Activated CD8-positive, alpha-beta memory T cell treated with anti-CD3 and anti-CD28 coated beads for 48 hours (primary cell): ENCODE data around the gene VPS26B.
"Not testable (repeated sequence)": the region's sequence is repeated elsewhere in the genome, so short reads cannot be mapped to it uniquely, and the experiment has no call there.

ENCODE experiments used
- DNase-seq, 3 experiments: peaks; one replicate each; pipeline ENCODE4 v3.0.0-alpha.2; 2020; ENCODE audit warnings: low read depth in 2 of 3, low spot score in 2 of 3

The VPS26B gene

GRCh38 chr11:134223836-134224709, at the start of gene VPS26B, which contains the start of gene NCAPD3:
Gene VPS26B (plus strand): TSS chr11:134224671. CDS start chr11:134225123, 452 bp downstream.
Gene NCAPD3 (minus strand): TSS chr11:134223967. CDS start chr11:134223926, 41 bp downstream.
- DNase-seq, result peak; percentile 89 to 95 (median 91)

GRCh38 chr11:134176284-134176683, 48.2 kb upstream of the VPS26B start:
- DNase-seq, result no peak

DNA sequence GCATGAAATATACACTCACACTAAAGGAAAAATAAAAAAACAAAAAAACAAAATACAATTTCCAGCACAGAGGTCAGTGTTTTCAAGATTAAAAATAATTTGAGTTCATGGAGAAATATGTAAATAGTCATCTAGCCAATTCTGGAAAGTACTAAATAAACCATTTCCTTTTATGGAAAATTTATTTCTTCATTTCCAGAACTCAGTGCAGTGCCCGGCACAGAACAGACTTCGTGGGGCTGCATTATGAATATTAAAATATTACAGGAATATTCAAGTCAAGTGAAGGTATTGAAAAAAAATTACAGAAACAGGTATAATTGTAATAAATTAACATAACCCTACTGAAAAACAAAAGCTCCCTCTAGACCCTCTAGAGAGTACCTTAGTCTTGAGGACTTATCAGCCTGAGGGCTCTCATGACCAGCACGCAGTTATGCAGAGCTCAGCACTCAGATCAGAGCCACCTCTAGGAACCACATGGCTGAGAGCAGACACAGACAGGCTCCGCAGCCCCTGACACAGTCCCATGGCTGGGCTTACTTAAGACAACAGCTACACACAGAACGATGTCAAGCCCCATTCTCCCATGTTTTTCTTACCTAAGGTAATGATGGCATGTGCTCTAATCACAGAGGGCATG, 46.3 kb upstream of the VPS26B start:
- DNase-seq, result no peak

GRCh38 chr11:134181707-134182106, 42.8 kb upstream of the VPS26B start:
- no peak for DNase-seq

DNA sequence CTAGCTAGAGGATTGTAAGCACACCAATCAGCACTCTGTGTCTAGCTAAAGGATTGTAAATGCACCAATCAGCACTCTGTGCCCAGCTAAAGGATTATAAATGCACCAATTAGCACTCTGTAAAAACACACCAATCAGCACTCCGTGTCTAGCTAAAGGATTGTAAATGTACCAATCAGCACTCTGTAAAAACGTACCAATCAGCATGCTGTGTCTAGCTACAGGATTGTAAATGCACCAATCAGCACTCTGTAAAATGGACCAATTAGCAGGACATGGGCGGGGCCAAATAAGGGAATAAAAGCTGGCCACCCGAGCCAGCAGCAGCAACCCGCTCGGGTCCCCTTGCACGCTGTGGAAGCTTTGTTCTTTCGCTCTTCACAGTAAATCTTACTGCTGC, 36.4 kb upstream of the VPS26B start:
- not testable (repeated sequence) for DNase-seq

- DNase-seq, result no peak
Observed at GRCh38 chr11:134196756-134197155, 27.7 kb upstream of the VPS26B start.

GRCh38 chr11:134199531-134199930, 24.9 kb upstream of the VPS26B start:
- DNase-seq, result no peak

DNA sequence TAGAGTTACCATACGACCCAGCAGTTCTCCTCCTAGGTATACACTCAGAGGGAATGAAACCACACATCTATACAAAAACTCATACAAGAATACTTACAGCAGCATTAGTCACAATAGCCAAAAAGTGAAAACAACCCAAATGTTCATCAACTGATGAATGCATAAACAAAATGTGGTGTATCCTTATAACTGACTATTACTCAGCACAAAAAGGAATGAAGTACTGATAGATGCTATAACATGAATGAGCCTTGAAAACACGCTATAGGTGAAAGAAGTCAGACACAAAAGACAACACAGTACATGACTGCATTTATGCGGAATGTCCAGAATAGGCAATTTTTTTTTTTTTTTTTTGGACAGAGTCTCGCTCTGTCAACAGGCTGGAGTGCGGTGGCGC, 23.8 kb upstream of the VPS26B start:
- no peak for DNase-seq

DNA sequence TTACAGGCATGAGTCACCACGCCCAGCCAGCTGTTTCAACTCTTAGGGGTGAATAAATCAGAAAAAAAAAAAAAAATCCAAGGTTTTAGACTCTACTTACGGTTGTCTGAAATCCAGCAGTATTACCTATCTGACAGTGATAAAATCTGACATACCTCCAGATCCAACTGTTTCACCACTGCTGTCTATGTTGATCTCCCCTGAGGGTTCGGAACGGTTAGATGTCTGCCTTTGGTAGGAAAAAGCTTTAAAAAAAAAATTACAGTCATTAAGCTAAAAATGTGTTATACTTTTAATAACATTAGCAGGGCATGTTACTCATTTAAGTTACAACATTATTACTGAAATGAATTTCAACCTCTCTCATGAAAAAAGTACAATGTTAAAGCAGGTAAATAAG, 21.8 kb upstream of the VPS26B start:
- DNase-seq, result no peak

GRCh38 chr11:134205729-134206128, 18.7 kb upstream of the VPS26B start:
- DNase-seq, result no peak

DNA sequence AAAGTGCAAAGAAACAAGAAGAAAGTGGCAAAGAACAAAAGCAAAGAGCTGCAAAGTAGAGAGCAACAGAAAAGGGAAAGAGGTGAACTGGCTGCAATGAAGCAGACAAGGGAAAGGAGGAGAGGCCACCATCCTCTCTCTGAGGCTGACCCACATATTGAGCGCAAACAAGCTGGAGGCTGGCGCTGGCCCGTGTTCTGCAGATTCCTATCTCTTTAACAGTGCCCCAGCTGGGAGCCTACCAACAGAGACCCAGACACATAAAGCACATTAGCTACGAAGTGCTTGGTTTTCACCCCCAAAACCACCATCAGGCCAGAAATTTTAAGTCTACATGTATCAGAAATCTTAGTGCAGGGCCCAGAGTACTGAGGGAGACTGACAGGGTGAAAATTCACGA, 18.3 kb upstream of the VPS26B start:
- DNase-seq, result no peak

DNA sequence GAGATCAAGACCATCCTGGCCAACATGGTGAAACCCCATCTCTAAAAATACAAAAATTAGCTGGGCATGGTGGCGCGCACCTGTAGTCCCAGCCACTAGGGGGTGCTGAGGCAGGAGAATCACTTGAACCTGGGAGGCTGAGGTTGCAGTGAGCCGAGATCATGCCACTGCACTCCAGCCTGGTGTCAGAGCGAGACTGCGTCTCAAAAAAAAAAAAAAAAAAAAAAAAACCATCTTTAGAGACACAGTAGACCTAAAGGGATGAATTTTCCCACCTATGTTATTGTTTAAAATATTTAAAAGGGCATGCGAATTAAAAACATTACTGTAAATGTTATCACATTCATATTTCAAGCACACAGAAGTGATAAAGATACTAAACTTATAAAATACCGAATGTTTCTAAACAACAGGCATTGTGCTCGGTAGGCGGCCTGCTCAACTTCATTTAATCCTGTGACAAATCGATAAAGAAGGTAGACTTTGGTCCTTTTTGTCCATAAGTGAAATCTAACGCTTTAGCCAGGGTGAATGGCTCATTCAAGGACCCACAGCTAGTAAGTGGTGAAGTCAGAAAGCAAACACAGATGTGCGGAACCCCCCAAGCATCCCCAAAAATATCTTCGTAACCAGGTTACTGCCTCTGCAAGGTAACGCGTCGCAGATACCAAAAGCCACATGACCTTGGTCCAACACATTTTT, 16.8 kb upstream of the VPS26B start:
- DNase-seq, result no peak

DNA sequence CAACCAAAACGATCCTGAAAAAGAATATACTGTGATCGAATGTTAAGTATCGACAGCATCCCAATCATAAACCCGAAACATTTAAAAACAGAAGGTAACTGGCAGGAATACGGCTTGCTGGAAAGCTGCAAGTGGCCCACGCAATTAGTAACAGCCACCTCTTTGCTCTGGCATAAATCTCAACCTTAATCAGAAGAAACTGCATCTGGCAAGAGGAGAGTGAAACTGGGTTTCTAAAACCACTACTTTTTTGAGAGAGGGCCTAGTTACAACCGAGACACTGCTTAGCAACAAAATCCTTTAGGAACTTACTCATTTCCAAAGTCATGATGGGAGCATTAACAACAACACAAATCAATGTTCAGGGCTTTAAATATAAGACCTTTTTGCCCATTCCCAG, 8.6 kb upstream of the VPS26B start:
- DNase-seq, result no peak

- DNase-seq, result no peak
Observed at GRCh38 chr11:134216816-134217215, 7.7 kb upstream of the VPS26B start.

GRCh38 chr11:134223121-134223520, 1.4 kb upstream of the VPS26B start:
- no peak for DNase-seq

DNA sequence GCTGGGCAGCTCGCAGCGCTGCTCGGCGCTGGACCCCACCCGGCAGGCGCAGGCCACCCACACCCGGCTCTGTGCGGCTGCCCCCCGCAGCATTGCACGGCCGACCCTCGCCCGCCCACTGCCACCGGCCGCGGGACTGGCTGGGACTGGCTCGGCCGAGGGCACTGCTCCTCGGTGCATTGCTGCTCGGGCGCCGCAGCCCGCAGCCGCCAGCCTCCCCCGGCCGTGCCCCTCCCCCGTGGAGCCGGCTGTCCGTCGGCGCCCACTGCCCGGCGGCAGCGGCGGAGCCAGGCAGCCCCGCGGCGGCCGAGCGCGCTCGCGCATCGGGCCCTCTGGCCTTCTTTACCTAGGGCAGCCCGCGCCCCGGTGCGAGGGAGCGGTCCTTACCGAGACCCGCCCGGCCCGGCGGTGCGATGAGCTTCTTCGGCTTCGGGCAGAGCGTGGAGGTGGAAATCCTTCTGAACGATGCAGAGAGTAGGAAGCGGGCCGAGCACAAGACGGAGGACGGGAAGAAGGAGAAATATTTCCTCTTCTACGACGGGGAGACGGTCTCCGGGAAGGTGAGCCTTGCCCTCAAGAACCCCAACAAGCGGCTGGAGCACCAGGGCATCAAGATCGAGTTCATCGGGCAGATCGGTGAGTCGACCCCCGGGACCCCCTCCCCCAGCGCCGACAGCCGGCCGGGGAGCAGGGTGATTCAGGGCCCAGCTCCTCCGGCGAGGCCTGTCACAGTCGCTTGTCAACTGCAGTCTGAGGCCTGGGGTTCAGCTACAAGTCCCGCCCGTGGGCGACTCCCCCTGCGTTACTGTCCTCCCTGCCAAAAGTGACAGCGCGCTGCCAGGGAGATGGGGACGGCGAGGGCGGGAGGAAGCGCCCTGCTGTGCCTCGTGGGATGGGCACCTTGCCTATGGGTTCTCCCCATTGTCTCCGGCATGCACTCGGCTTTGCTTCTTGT, 516 bp downstream of the VPS26B start:
- DNase-seq, result peak; percentile 31 to 37 (median 31)

DNA sequence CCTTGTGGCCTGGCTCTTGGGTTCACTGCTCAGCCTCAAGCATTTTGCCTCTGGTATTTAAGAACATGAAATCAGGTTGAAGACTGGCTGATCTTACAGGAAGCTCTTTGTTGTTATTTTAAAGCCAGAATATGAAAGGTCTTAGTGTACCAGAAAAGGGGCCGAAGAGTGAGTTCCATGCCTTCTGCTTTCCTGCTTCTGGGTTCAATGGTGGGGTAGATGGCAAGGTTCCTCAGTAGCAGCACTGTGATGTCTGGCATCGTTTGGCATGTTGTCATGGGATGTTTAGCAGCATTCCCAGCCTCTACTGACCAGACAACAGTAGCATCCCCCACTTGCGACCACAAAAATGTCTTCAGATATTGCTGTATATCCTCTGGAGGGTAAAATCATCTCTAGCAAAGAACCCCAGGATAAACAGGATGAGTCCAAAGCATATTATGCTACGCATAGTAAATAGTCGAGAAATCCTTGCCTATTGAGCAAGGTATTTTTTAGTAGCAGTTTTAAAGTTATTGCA, 2.4 kb downstream of the VPS26B start:
- DNase-seq, result no peak

- DNase-seq, result no peak
Observed at GRCh38 chr11:134228625-134229024, 4.2 kb downstream of the VPS26B start.

- DNase-seq, result no peak
Observed at GRCh38 chr11:134229126-134229790, 4.8 kb downstream of the VPS26B start.

DNA sequence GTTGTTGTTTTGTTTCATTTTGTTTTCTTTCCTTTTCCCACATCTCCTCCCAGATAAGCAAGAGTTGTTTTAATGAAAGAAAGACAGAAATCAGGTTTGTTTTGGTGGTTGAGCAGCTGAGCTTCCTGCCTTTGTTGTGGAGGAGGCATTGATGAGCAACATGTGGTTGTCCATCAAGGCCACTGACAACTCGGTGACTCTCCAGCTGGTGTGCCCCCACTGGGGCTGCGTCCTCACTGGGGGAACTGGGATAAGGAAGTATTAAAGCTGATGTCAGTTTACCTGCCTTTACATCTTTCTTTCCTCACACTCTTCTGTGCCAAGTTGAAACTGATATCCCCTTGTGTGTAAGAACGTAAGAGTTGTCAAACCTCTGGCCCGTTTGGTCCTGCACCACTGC, 5.9 kb downstream of the VPS26B start:
- no peak for DNase-seq
